ENCODE measurements around the gene CCL23. TPM values are rescaled to one million over a fixed set of nuclear protein-coding genes. Genes with fewer than 3 reads are reported as not detected.

The CCL23 gene
- total and polyA plus RNA-seq, 9 of the 15 experiments (the other 6 are each of a cell fraction or from before 2014, with no cell fraction given), result not detected

GRCh38 chr17:36027761-36028160, 10.0 kb upstream of the CCL23 start (continued):
- TF ChIP-seq, protein P1, sequence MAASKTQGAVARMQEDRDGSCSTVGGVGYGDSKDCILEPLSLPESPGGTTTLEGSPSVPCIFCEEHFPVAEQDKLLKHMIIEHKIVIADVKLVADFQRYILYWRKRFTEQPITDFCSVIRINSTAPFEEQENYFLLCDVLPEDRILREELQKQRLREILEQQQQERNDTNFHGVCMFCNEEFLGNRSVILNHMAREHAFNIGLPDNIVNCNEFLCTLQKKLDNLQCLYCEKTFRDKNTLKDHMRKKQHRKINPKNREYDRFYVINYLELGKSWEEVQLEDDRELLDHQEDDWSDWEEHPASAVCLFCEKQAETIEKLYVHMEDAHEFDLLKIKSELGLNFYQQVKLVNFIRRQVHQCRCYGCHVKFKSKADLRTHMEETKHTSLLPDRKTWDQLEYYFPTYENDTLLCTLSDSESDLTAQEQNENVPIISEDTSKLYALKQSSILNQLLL (CRISPR knock-in tag; IDR thresholded peaks at IDR 0.05; ENCODE audit: borderline replicate concordance), result no peak
- TF ChIP-seq SMARCB1 (IDR thresholded peaks at IDR 0.05; ENCODE audit: insufficient read length, low read depth), result no peak
- TF ChIP-seq CREBBP (IDR thresholded peaks at IDR 0.05; ENCODE audit: low read depth, low read length), result no peak
- TF ChIP-seq POLR2A (conservative IDR thresholded peaks at IDR 0.05), result no peak
- no peak for TF ChIP-seq NRF1 (conservative IDR thresholded peaks at IDR 0.05 in 1 of 2, IDR thresholded peaks at IDR 0.05 in 1 of 2)

- in situ Hi-C loops (cut with MboI) (no loop called here), intact Hi-C loops (cut with micrococcal nuclease) (no loop called here)
- no peaks in the 10 kb centered on the region for H3K36me3 ChIP-seq (ENCODE audit: control insufficient read depth, insufficient read depth, low read length)
- H2AFZ ChIP-seq (ENCODE audit: low read depth, low read length), result no peak overlapping the region
- H3K9ac ChIP-seq (ENCODE audit: insufficient read depth in 1 of 2, low read depth in 2 of 2, low read length in 2 of 2), result no peak overlapping the region
- TF ChIP-seq DMBX1 (CRISPR knock-in tag; IDR thresholded peaks at IDR 0.05; ENCODE audit: borderline replicate concordance) (no peak), ZNF780A (CRISPR knock-in tag; IDR thresholded peaks at IDR 0.05) (no peak), POLR2B (IDR thresholded peaks at IDR 0.05; ENCODE audit: low read depth, partially characterized antibody) (no peak), TSC22D4 (tag; IDR thresholded peaks at IDR 0.05) (no peak), SP1 (CRISPR knock-in tag; IDR thresholded peaks at IDR 0.05) (no peak)
- H3K4me3 ChIP-seq, result no peak overlapping the region
- H3K4me1 ChIP-seq (replicated peaks in 1 of 2; ENCODE audit: control insufficient read depth in 2 of 2, insufficient read depth in 2 of 2, low read length in 2 of 2), result no peaks in the 10 kb centered on the region
- no peak for DNase-seq (ENCODE audit: extremely low read depth in 1 of 4, low spot score in 3 of 4)
- 1% methylated on average over 6 of the region's 6 CpGs for WGBS (ENCODE audit: insufficient coverage, low coverage, missing lambda C conversion rate)
- ChIA-PET CTCF (ENCODE audit: low intra/inter-chr PET ratio) (no interaction called here), POLR2A (no interaction called here)
- peaks cover 3 to 5% of the 10 kb centered on the region in 2 experiments; a peak in 1 of 5 replicates for H3K27me3 ChIP-seq (ENCODE audit: control insufficient read depth in 2 of 2, insufficient read depth in 2 of 2, low read length in 2 of 2)
- no peak for FAIRE-seq
- H3K9me1 ChIP-seq (ENCODE audit: control insufficient read depth, insufficient read depth, low read length), result no peaks in the 10 kb centered on the region
- H3K27ac ChIP-seq (ENCODE audit: extremely low read depth, low read depth, low read length), result no peak overlapping the region
- H3K4me2 ChIP-seq (ENCODE audit: insufficient read depth, low read length), result no peak overlapping the region
- no peak for ATAC-seq
- no peaks in the 10 kb centered on the region for H3K9me3 ChIP-seq (replicated peaks; ENCODE audit: control insufficient read depth, insufficient read depth, low read depth, low read length)
- H3K79me2 ChIP-seq (ENCODE audit: control insufficient read depth, insufficient read depth, low read length), result no peaks in the 10 kb centered on the region
- H4K20me1 ChIP-seq (replicated peaks; ENCODE audit: control insufficient read depth, insufficient read depth, low read length), result no peaks in the 10 kb centered on the region
- BruUV-seq (replicated peaks), result no TSS peak
Measured at GRCh38 chr17:36024106-36024869, 6.5 kb upstream of the CCL23 start.
